ENCODE measurements around the gene PCBP3.

DNA sequence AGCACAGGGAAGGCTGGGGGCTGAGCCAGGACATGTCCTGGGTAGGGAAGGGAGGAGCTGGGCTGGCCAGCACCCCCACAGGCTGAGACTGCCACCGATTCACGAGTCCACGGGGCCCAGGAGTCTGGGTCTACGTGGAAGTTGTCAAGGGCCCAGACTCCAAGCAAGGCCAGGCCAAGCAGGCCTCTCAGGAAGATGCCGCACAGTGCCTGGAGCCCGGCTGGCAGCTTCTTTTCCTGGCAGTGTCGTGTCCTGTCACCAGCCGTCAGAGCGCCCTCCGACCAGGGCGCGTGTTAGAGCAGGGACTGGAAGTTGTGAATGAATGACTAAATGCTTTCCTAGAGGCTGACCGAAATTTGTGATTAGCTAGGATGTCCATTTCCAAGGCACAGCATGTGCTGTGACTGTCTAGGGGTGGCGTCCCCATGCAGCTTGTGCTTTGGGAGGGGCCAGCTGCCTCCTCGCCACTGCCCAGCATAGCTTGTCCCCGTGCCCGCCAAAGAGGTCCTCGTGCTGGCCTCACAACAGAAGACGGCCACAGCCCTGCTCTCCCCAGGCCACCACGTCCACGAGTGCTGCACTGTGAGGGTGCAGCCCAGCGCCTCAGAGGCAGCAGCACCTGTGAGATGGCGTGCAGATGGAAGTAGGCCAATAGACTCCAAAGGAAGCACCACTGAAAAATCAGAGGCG lies 190.6 kb downstream of the PCBP3 start:
- TF ChIP-seq, protein P1, sequence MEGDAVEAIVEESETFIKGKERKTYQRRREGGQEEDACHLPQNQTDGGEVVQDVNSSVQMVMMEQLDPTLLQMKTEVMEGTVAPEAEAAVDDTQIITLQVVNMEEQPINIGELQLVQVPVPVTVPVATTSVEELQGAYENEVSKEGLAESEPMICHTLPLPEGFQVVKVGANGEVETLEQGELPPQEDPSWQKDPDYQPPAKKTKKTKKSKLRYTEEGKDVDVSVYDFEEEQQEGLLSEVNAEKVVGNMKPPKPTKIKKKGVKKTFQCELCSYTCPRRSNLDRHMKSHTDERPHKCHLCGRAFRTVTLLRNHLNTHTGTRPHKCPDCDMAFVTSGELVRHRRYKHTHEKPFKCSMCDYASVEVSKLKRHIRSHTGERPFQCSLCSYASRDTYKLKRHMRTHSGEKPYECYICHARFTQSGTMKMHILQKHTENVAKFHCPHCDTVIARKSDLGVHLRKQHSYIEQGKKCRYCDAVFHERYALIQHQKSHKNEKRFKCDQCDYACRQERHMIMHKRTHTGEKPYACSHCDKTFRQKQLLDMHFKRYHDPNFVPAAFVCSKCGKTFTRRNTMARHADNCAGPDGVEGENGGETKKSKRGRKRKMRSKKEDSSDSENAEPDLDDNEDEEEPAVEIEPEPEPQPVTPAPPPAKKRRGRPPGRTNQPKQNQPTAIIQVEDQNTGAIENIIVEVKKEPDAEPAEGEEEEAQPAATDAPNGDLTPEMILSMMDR (IDR thresholded peaks at IDR 0.05; ENCODE audit: low read depth, low read length): no peak
- no peak for TF ChIP-seq POLR2A (IDR thresholded peaks at IDR 0.05; ENCODE audit: extremely low read depth, insufficient read length)
